ENCODE measurements around the gene ERBB2. TPM values are rescaled to one million over a fixed set of nuclear protein-coding genes. Genes with fewer than 3 reads are reported as not detected.

Gene ERBB2
- total and polyA plus RNA-seq, 2 of the 13 experiments (the other 11 are each of a cell fraction or from before 2014, with no cell fraction given), result 57.7 to 64.1 TPM

DNA sequence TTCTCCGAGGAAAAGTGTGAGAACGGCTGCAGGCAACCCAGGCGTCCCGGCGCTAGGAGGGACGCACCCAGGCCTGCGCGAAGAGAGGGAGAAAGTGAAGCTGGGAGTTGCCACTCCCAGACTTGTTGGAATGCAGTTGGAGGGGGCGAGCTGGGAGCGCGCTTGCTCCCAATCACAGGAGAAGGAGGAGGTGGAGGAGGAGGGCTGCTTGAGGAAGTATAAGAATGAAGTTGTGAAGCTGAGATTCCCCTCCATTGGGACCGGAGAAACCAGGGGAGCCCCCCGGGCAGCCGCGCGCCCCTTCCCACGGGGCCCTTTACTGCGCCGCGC is at the start of gene ERBB2 (continued):
- TF ChIP-seq, protein P1, sequence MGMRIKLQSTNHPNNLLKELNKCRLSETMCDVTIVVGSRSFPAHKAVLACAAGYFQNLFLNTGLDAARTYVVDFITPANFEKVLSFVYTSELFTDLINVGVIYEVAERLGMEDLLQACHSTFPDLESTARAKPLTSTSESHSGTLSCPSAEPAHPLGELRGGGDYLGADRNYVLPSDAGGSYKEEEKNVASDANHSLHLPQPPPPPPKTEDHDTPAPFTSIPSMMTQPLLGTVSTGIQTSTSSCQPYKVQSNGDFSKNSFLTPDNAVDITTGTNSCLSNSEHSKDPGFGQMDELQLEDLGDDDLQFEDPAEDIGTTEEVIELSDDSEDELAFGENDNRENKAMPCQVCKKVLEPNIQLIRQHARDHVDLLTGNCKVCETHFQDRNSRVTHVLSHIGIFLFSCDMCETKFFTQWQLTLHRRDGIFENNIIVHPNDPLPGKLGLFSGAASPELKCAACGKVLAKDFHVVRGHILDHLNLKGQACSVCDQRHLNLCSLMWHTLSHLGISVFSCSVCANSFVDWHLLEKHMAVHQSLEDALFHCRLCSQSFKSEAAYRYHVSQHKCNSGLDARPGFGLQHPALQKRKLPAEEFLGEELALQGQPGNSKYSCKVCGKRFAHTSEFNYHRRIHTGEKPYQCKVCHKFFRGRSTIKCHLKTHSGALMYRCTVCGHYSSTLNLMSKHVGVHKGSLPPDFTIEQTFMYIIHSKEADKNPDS (CRISPR knock-in tag; IDR thresholded peaks at IDR 0.05), result no peak
- no peak; the same call in 1 of the 2 replicates for TF ChIP-seq ELF3 (CRISPR knock-in tag; IDR thresholded peaks at IDR 0.05)
- TF ChIP-seq, protein P2, sequence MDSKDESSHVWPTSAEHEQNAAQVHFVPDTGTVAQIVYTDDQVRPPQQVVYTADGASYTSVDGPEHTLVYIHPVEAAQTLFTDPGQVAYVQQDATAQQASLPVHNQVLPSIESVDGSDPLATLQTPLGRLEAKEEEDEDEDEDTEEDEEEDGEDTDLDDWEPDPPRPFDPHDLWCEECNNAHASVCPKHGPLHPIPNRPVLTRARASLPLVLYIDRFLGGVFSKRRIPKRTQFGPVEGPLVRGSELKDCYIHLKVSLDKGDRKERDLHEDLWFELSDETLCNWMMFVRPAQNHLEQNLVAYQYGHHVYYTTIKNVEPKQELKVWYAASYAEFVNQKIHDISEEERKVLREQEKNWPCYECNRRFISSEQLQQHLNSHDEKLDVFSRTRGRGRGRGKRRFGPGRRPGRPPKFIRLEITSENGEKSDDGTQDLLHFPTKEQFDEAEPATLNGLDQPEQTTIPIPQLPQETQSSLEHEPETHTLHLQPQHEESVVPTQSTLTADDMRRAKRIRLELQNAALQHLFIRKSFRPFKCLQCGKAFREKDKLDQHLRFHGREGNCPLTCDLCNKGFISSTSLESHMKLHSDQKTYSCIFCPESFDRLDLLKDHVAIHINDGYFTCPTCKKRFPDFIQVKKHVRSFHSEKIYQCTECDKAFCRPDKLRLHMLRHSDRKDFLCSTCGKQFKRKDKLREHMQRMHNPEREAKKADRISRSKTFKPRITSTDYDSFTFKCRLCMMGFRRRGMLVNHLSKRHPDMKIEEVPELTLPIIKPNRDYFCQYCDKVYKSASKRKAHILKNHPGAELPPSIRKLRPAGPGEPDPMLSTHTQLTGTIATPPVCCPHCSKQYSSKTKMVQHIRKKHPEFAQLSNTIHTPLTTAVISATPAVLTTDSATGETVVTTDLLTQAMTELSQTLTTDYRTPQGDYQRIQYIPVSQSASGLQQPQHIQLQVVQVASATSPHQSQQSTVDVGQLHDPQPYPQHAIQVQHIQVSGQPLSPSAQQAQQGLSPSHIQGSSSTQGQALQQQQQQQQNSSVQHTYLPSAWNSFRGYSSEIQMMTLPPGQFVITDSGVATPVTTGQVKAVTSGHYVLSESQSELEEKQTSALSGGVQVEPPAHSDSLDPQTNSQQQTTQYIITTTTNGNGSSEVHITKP (CRISPR knock-in tag; IDR thresholded peaks at IDR 0.05; ENCODE audit: low read depth), result 0 out of 2 replicates have a peak, but pooled peaks have one; percentile 24
- TF ChIP-seq, protein P3, sequence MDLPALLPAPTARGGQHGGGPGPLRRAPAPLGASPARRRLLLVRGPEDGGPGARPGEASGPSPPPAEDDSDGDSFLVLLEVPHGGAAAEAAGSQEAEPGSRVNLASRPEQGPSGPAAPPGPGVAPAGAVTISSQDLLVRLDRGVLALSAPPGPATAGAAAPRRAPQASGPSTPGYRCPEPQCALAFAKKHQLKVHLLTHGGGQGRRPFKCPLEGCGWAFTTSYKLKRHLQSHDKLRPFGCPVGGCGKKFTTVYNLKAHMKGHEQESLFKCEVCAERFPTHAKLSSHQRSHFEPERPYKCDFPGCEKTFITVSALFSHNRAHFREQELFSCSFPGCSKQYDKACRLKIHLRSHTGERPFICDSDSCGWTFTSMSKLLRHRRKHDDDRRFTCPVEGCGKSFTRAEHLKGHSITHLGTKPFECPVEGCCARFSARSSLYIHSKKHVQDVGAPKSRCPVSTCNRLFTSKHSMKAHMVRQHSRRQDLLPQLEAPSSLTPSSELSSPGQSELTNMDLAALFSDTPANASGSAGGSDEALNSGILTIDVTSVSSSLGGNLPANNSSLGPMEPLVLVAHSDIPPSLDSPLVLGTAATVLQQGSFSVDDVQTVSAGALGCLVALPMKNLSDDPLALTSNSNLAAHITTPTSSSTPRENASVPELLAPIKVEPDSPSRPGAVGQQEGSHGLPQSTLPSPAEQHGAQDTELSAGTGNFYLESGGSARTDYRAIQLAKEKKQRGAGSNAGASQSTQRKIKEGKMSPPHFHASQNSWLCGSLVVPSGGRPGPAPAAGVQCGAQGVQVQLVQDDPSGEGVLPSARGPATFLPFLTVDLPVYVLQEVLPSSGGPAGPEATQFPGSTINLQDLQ (CRISPR knock-in tag; IDR thresholded peaks at IDR 0.05), result no peak
- no peak for TF ChIP-seq GZF1 (CRISPR knock-in tag; IDR thresholded peaks at IDR 0.05)
- TF ChIP-seq, protein P4, sequence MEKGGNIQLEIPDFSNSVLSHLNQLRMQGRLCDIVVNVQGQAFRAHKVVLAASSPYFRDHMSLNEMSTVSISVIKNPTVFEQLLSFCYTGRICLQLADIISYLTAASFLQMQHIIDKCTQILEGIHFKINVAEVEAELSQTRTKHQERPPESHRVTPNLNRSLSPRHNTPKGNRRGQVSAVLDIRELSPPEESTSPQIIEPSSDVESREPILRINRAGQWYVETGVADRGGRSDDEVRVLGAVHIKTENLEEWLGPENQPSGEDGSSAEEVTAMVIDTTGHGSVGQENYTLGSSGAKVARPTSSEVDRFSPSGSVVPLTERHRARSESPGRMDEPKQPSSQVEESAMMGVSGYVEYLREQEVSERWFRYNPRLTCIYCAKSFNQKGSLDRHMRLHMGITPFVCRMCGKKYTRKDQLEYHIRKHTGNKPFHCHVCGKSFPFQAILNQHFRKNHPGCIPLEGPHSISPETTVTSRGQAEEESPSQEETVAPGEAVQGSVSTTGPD (CRISPR knock-in tag; IDR thresholded peaks at IDR 0.05), result no peak
- TF ChIP-seq SMC3 (IDR thresholded peaks at IDR 0.05; ENCODE audit: low read length), result no peak
- no peak for TF ChIP-seq U2AF2 (IDR thresholded peaks at IDR 0.05; ENCODE audit: low read depth, low read length)
- no peak for TF ChIP-seq PLRG1 (conservative IDR thresholded peaks at IDR 0.05)
- no peak for TF ChIP-seq ZNF550 (CRISPR knock-in tag; IDR thresholded peaks at IDR 0.05; ENCODE audit: borderline replicate concordance)
- no peak for TF ChIP-seq PAX8 (CRISPR knock-in tag; IDR thresholded peaks at IDR 0.05; ENCODE audit: borderline replicate concordance)
- TF ChIP-seq, protein P5, sequence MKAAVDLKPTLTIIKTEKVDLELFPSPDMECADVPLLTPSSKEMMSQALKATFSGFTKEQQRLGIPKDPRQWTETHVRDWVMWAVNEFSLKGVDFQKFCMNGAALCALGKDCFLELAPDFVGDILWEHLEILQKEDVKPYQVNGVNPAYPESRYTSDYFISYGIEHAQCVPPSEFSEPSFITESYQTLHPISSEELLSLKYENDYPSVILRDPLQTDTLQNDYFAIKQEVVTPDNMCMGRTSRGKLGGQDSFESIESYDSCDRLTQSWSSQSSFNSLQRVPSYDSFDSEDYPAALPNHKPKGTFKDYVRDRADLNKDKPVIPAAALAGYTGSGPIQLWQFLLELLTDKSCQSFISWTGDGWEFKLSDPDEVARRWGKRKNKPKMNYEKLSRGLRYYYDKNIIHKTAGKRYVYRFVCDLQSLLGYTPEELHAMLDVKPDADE (CRISPR knock-in tag; IDR thresholded peaks at IDR 0.05), result no peak
- no peak for TF ChIP-seq IRX3 (CRISPR knock-in tag; IDR thresholded peaks at IDR 0.05; ENCODE audit: borderline replicate concordance, low read depth)
- TF ChIP-seq PCBP2 (optimal IDR thresholded peaks at IDR 0.05; ENCODE audit: low read depth, low read length, poor library complexity, severe bottlenecking), result no peak
- no peak for TF ChIP-seq ZNF230 (CRISPR knock-in tag; IDR thresholded peaks at IDR 0.05)
- TF ChIP-seq ATF7-NPFF (CRISPR knock-in tag; IDR thresholded peaks at IDR 0.05; ENCODE audit: low read depth), result 0 out of 2 replicates have a peak, but pooled peaks have one; percentile 12
- TF ChIP-seq MEF2D (CRISPR knock-in tag; IDR thresholded peaks at IDR 0.05), result no peak
- TF ChIP-seq ZC3H4 (CRISPR knock-in tag; IDR thresholded peaks at IDR 0.05; ENCODE audit: borderline replicate concordance), result no peak
- TF ChIP-seq KLF16 (CRISPR knock-in tag; IDR thresholded peaks at IDR 0.05), result peak in 1 of 2 experiments; percentile 23; a peak in 1 of 4 replicates
- TF ChIP-seq TARDBP (CRISPR knock-in tag; IDR thresholded peaks at IDR 0.05), result peak; percentile 28; the same call in 1 of the 2 replicates
